Stimulated activated memory B cell treated with anti-CD40 and anti-IgM and Interleukin-4, amounts not matched to agents 10 μg/mL and 1 μg/mL and 100 μg/mL, for 72 hours (primary cell): ENCODE measurements around the gene OSBPL10.
A peak's percentile ranks its signal among the peaks of the same experiment; 100 is the strongest.
"Not testable (repeated sequence)": the region's sequence is repeated elsewhere in the genome, so short reads cannot be mapped to it uniquely, and the experiment has no call there.

Source experiments
- ATAC-seq: fragments of 150-1000 bp; cut with Tn5 transposase; 2 replicates; pipeline ENCODE4 v1.10.0; 2021
- H3K27ac Mint-ChIP-seq: one replicate; pipeline ENCODE4 v1.8.0; 2022; ENCODE audit warnings: mild to moderate bottlenecking, mixed read lengths
- H3K27me3 Mint-ChIP-seq: one replicate; pipeline ENCODE4 v1.8.0; 2022; ENCODE audit warnings: mixed read lengths
- H3K36me3 Mint-ChIP-seq: one replicate; pipeline ENCODE4 v1.8.0; 2022; ENCODE audit warnings: mixed read lengths
- H3K4me1 Mint-ChIP-seq: one replicate; pipeline ENCODE4 v1.8.0; 2022; ENCODE audit warnings: mixed read lengths
- H3K4me3 Mint-ChIP-seq: one replicate; pipeline ENCODE4 v1.8.0; 2022; ENCODE audit warnings: mild to moderate bottlenecking, moderate library complexity, mixed read lengths
- H3K9me3 Mint-ChIP-seq: one replicate; pipeline ENCODE4 v1.8.0; 2022; ENCODE audit warnings: mixed read lengths

Gene OSBPL10

GRCh38 chr3:31705736-31706135 lies 275.3 kb downstream of the OSBPL10 start:
- ATAC-seq, result no peak
- Mint-ChIP-seq H3K9me3 (no peaks in the 10 kb centered on the region), H3K4me1 (peaks cover 54% of the 10 kb centered on the region), H3K36me3 (peaks cover 83% of the 10 kb centered on the region), H3K27me3 (no peaks in the 10 kb centered on the region), H3K27ac (peak overlapping the region; percentile 91), H3K4me3 (no peak overlapping the region)

GRCh38 chr3:31704591-31705179 lies 276.4 kb downstream of the OSBPL10 start:
- no peak overlapping the region for H3K4me3 Mint-ChIP-seq
- peak; percentile 63 for ATAC-seq
- peaks cover 84% of the 10 kb centered on the region for H3K36me3 Mint-ChIP-seq
- no peaks in the 10 kb centered on the region for H3K27me3 Mint-ChIP-seq
- H3K4me1 Mint-ChIP-seq, result peaks cover 43% of the 10 kb centered on the region
- no peaks in the 10 kb centered on the region for H3K9me3 Mint-ChIP-seq
- H3K27ac Mint-ChIP-seq, result peak overlapping the region; percentile 91

- Mint-ChIP-seq H3K9me3 (no peaks in the 10 kb centered on the region), H3K4me3 (no peak overlapping the region), H3K36me3 (peaks cover 84% of the 10 kb centered on the region), H3K4me1 (peaks cover 38% of the 10 kb centered on the region), H3K27me3 (no peaks in the 10 kb centered on the region), H3K27ac (peak overlapping the region; percentile 91)
- no peak for ATAC-seq
These were observed 276.9 kb downstream of the OSBPL10 start for GRCh38 chr3:31704156-31704555.

GRCh38 chr3:31701286-31701685 lies 279.8 kb downstream of the OSBPL10 start:
- ATAC-seq, result no peak
- Mint-ChIP-seq H3K27ac (peak overlapping the region; percentile 25), H3K9me3 (no peaks in the 10 kb centered on the region), H3K4me1 (peaks cover 27% of the 10 kb centered on the region), H3K27me3 (no peaks in the 10 kb centered on the region), H3K4me3 (no peak overlapping the region), H3K36me3 (peaks cover 74% of the 10 kb centered on the region)

GRCh38 chr3:31699309-31699953 lies 281.6 kb downstream of the OSBPL10 start:
- H3K4me3 Mint-ChIP-seq, result no peak overlapping the region
- H3K9me3 Mint-ChIP-seq, result no peaks in the 10 kb centered on the region
- peaks cover 11% of the 10 kb centered on the region for H3K4me1 Mint-ChIP-seq
- ATAC-seq, result no peak
- peaks cover 61% of the 10 kb centered on the region for H3K36me3 Mint-ChIP-seq
- peak overlapping the region; percentile 3 for H3K27ac Mint-ChIP-seq
- no peaks in the 10 kb centered on the region for H3K27me3 Mint-ChIP-seq

- H3K36me3 Mint-ChIP-seq, result peaks cover 45% of the 10 kb centered on the region
- no peak overlapping the region for H3K4me3 Mint-ChIP-seq
- H3K27ac Mint-ChIP-seq, result no peak overlapping the region
- no peaks in the 10 kb centered on the region for H3K27me3 Mint-ChIP-seq
- H3K9me3 Mint-ChIP-seq, result no peaks in the 10 kb centered on the region
- ATAC-seq, result no peak
- H3K4me1 Mint-ChIP-seq, result peaks cover 8% of the 10 kb centered on the region
These were observed 284.1 kb downstream of the OSBPL10 start for GRCh38 chr3:31696815-31697548.

- Mint-ChIP-seq H3K36me3 (peaks cover 44% of the 10 kb centered on the region), H3K4me1 (peaks cover 8% of the 10 kb centered on the region), H3K27me3 (no peaks in the 10 kb centered on the region), H3K9me3 (no peaks in the 10 kb centered on the region), H3K4me3 (no peak overlapping the region), H3K27ac (no peak overlapping the region)
- ATAC-seq, result no peak
These were observed 285.1 kb downstream of the OSBPL10 start for GRCh38 chr3:31696009-31696297.

- H3K9me3 Mint-ChIP-seq, result peaks cover 3% of the 10 kb centered on the region
- no peak overlapping the region for H3K27ac Mint-ChIP-seq
- no peak for ATAC-seq
- H3K36me3 Mint-ChIP-seq, result peaks cover 44% of the 10 kb centered on the region
- H3K4me3 Mint-ChIP-seq, result no peak overlapping the region
- no peaks in the 10 kb centered on the region for H3K27me3 Mint-ChIP-seq
- peaks cover 8% of the 10 kb centered on the region for H3K4me1 Mint-ChIP-seq
These were observed 285.6 kb downstream of the OSBPL10 start for GRCh38 chr3:31695280-31696008.

GRCh38 chr3:31693346-31693745 lies 287.7 kb downstream of the OSBPL10 start:
- Mint-ChIP-seq H3K27ac (no peak overlapping the region), H3K36me3 (peaks cover 46% of the 10 kb centered on the region), H3K27me3 (no peaks in the 10 kb centered on the region), H3K9me3 (peaks cover 7% of the 10 kb centered on the region), H3K4me3 (no peak overlapping the region), H3K4me1 (peaks cover 6% of the 10 kb centered on the region)
- no peak for ATAC-seq

GRCh38 chr3:31692751-31693150 lies 288.3 kb downstream of the OSBPL10 start:
- Mint-ChIP-seq H3K4me3 (no peak overlapping the region), H3K9me3 (peaks cover 7% of the 10 kb centered on the region), H3K27ac (no peak overlapping the region), H3K36me3 (peaks cover 47% of the 10 kb centered on the region), H3K27me3 (no peaks in the 10 kb centered on the region), H3K4me1 (peaks cover 5% of the 10 kb centered on the region)
- ATAC-seq, result no peak

GRCh38 chr3:31690771-31691170 lies 290.3 kb downstream of the OSBPL10 start:
- Mint-ChIP-seq H3K4me1 (peaks cover 5% of the 10 kb centered on the region), H3K27ac (no peak overlapping the region), H3K27me3 (no peaks in the 10 kb centered on the region), H3K36me3 (peaks cover 61% of the 10 kb centered on the region), H3K9me3 (peaks cover 7% of the 10 kb centered on the region), H3K4me3 (no peak overlapping the region)
- no peak for ATAC-seq

GRCh38 chr3:31689523-31689922 lies 291.5 kb downstream of the OSBPL10 start:
- ATAC-seq, H3K27ac Mint-ChIP-seq, H3K4me1 Mint-ChIP-seq, H3K4me3 Mint-ChIP-seq, H3K27me3 Mint-ChIP-seq, H3K9me3 Mint-ChIP-seq: not testable (repeated sequence)
- peaks cover 68% of the 10 kb centered on the region for H3K36me3 Mint-ChIP-seq

- Mint-ChIP-seq H3K27ac (peak overlapping the region; percentile 0), H3K4me3 (no peak overlapping the region), H3K4me1 (peaks cover 5% of the 10 kb centered on the region), H3K27me3 (no peaks in the 10 kb centered on the region), H3K36me3 (peaks cover 73% of the 10 kb centered on the region), H3K9me3 (peaks cover 7% of the 10 kb centered on the region)
- no peak for ATAC-seq
These were observed 292.1 kb downstream of the OSBPL10 start for GRCh38 chr3:31688984-31689383.

GRCh38 chr3:31687020-31687802 lies 293.9 kb downstream of the OSBPL10 start:
- peaks cover 7% of the 10 kb centered on the region for H3K9me3 Mint-ChIP-seq
- H3K4me1 Mint-ChIP-seq, result peaks cover 9% of the 10 kb centered on the region
- no peaks in the 10 kb centered on the region for H3K27me3 Mint-ChIP-seq
- no peak overlapping the region for H3K4me3 Mint-ChIP-seq
- peak overlapping the region; percentile 57 for H3K27ac Mint-ChIP-seq
- ATAC-seq, result no peak
- H3K36me3 Mint-ChIP-seq, result peaks cover 83% of the 10 kb centered on the region
